CD4-positive, alpha-beta memory T cell (primary cell): ENCODE measurements around the gene CD7. TPM values are rescaled to one million over a fixed set of nuclear protein-coding genes. Genes with fewer than 3 reads are reported as not detected.
"Not testable (repeated sequence)": the region's sequence is repeated elsewhere in the genome, so short reads cannot be mapped to it uniquely, and the experiment has no call there.

Experiments
- CTCF ChIA-PET: fragments of 350-600 bp; sonication (Branson Sonifier 250); formaldehyde crosslinking; loops from one replicate; lab custom pipeline; 2021; ENCODE audit warnings: inconsistent platforms; ENCODE audit not compliant: partially characterized antibody; lab: Charles Lee
- POLR2A ChIA-PET: fragments of 350-600 bp; sonication (Branson Sonifier 250); formaldehyde crosslinking; loops from one replicate; lab custom pipeline; 2021; ENCODE audit not compliant: partially characterized antibody; lab: Charles Lee
- DNase-seq, 5 donors: peaks; one replicate each; pipeline versions ENCODE4 v3.0.0 to v3.0.0-alpha.2; 2020 to 2022; ENCODE audit warnings: mixed read lengths in 1 of 5
- H3K27ac ChIP-seq: one replicate; pipeline ENCODE4 v1.7.0; 2013; ENCODE audit warnings: low read depth, low read length
- H3K27me3 ChIP-seq: 2 replicates; pipeline ENCODE4 v1.7.0; 2013; ENCODE audit warnings: mild to moderate bottlenecking, low read length, moderate library complexity; ENCODE audit not compliant: insufficient read depth
- H3K36me3 ChIP-seq: 2 replicates; pipeline ENCODE4 v1.7.0; 2013; ENCODE audit warnings: mild to moderate bottlenecking, low read length, moderate library complexity; ENCODE audit not compliant: insufficient read depth
- H3K4me1 ChIP-seq: 2 replicates; pipeline ENCODE4 v1.7.0; 2013; ENCODE audit warnings: mild to moderate bottlenecking, low read length, moderate library complexity; ENCODE audit not compliant: insufficient read depth
- H3K4me3 ChIP-seq, 2 donors: one replicate each; pipeline ENCODE4 v1.7.0; 2013; ENCODE audit warnings: low read length in 2 of 2, mild to moderate bottlenecking in 1 of 2
- H3K9me3 ChIP-seq, 2 donors: one replicate each; pipeline ENCODE4 v1.7.0; 2013; ENCODE audit warnings: low read length in 2 of 2, control low read depth in 1 of 2; ENCODE audit not compliant: control insufficient read depth in 1 of 2
- H3K27ac Mint-ChIP-seq, 7 donors: one replicate each; pipeline ENCODE4 v1.8.0; 2020 to 2021; ENCODE audit warnings: mixed read lengths in 7 of 7, mild to moderate bottlenecking in 6 of 7, inconsistent platforms in 3 of 7, moderate library complexity in 3 of 7
- H3K27me3 Mint-ChIP-seq, 2 donors: one replicate each; pipeline ENCODE4 v1.8.0; 2020 to 2021; ENCODE audit warnings: mixed read lengths in 2 of 2
- H3K36me3 Mint-ChIP-seq, 2 donors: one replicate each; pipeline ENCODE4 v1.8.0; 2020 to 2021; ENCODE audit warnings: mixed read lengths in 2 of 2, inconsistent platforms in 1 of 2, mild to moderate bottlenecking in 1 of 2
- H3K4me1 Mint-ChIP-seq, 4 donors: one replicate each; pipeline ENCODE4 v1.8.0; 2020 to 2021; ENCODE audit warnings: mixed read lengths in 4 of 4, mild to moderate bottlenecking in 1 of 4
- H3K4me3 Mint-ChIP-seq, 8 donors: one replicate each; pipeline ENCODE4 v1.8.0; 2020 to 2021; ENCODE audit warnings: mixed read lengths in 8 of 8, mild to moderate bottlenecking in 7 of 8, moderate library complexity in 6 of 8, inconsistent platforms in 3 of 8
- H3K9me3 Mint-ChIP-seq, 8 donors: one replicate each; pipeline ENCODE4 v1.8.0; 2020 to 2021; ENCODE audit warnings: mixed read lengths in 8 of 8, mild to moderate bottlenecking in 5 of 8, inconsistent platforms in 3 of 8, moderate library complexity in 1 of 8
- intact Hi-C: fragments of 100-400 bp; cut with micrococcal nuclease; formaldehyde crosslinking; loops from one replicate; pipeline ENCODE4 v1.15.1; 2023
- polyA plus RNA-seq, 2 donors: library from polyadenylated mRNA; unstranded; fragments of 300-500 nt; fragmentation: Illumina TruSeq; gene quantifications; one replicate each; pipeline ENCODE4 v1.2.3, GENCODE V29; 2021
- total RNA-seq, 2 experiments: library from RNA; stranded (reverse); gene quantifications; one replicate each; pipeline ENCODE4 v1.2.3, GENCODE V29; 2021

The CD7 gene
- total RNA-seq (10 to 100 TPM; 40.9 to 41.0 TPM), polyA plus RNA-seq (10 to 100 TPM; 53.1 to 82.6 TPM)

- DNase-seq = peak; percentile 63 to 78 (median 66)
- H3K36me3 ChIP-seq = no peaks in the 10 kb centered on the region
- POLR2A ChIA-PET = interaction anchor here (0.7 to 7.0 kb wide), 14 partner anchors 11 to 295 kb away, joined by 3 to 172 read pairs (median 5); partner anchors contain the start of genes CCDC57, CENPX, CSNK1D and LRRC45
- Mint-ChIP-seq H3K9me3 (peaks cover 0 to 2% (median 0%) of the 10 kb centered on the region in 8 donors), H3K4me1 (peaks cover 10 to 37% (median 20%) of the 10 kb centered on the region in 4 donors), H3K27ac (peak within 1 kb of the TSS in 6 of 7 donors; percentile 69 to 94 (median 91)), H3K27me3 (peaks cover 0 to 2% of the 10 kb centered on the region in 2 donors), H3K4me3 (peak within 1 kb of the TSS in 7 of 8 donors; percentile 89 to 94 (median 93)), H3K36me3 (peaks cover 0 to 9% of the 10 kb centered on the region in 2 donors)
- H3K27me3 ChIP-seq = no peaks in the 10 kb centered on the region
- peak within 1 kb of the TSS; percentile 65 for H3K27ac ChIP-seq
- H3K4me1 ChIP-seq = peaks cover 42% of the 10 kb centered on the region
- no peaks in the 10 kb centered on the region for H3K9me3 ChIP-seq
- CTCF ChIA-PET = interaction anchor here (0.8 to 2.9 kb wide), 8 partner anchors 17 to 114 kb away, joined by 3 to 72 read pairs (median 4); no protein-coding TSS in a partner anchor
- intact Hi-C loops = no loop called here
- peak within 1 kb of the TSS; percentile 51 to 88 for H3K4me3 ChIP-seq
Measured at GRCh38 chr17:82317394-82318168, at the start of gene CD7. CD7 (minus strand) TSS chr17:82317608; CDS start chr17:82317495, 113 bp downstream.

GRCh38 chr17:82366749-82367148 is 49.3 kb upstream of the CD7 start:
- no peak for DNase-seq
- Mint-ChIP-seq H3K4me3 (no peak overlapping the region), H3K4me1 (peaks cover 2 to 11% (median 7%) of the 10 kb centered on the region in 4 donors), H3K27me3 (peaks cover 9 to 19% of the 10 kb centered on the region in 2 donors), H3K27ac (no peak overlapping the region), H3K36me3 (no peaks in the 10 kb centered on the region), H3K9me3 (no peaks in the 10 kb centered on the region)
- Histone ChIP-seq H3K27me3 (peaks cover 6% of the 10 kb centered on the region), H3K36me3 (no peaks in the 10 kb centered on the region), H3K4me3 (no peak overlapping the region), H3K27ac (no peak overlapping the region), H3K4me1 (peaks cover 14% of the 10 kb centered on the region), H3K9me3 (no peaks in the 10 kb centered on the region)
- ChIA-PET CTCF (no interaction called here), POLR2A (no interaction called here)
- intact Hi-C loops = no loop called here

GRCh38 chr17:82365606-82366295 is 48.3 kb upstream of the CD7 start:
- Mint-ChIP-seq H3K4me3 (no peak overlapping the region), H3K36me3 (no peaks in the 10 kb centered on the region), H3K4me1 (peaks cover 0 to 6% (median 2%) of the 10 kb centered on the region in 4 donors), H3K27ac (no peak overlapping the region), H3K27me3 (peaks cover 4 to 15% of the 10 kb centered on the region in 2 donors), H3K9me3 (no peaks in the 10 kb centered on the region)
- intact Hi-C loops = no loop called here
- H3K27me3 ChIP-seq = peaks cover 5% of the 10 kb centered on the region
- CTCF ChIA-PET = interaction anchor here (0.6 kb wide), 1 partner anchor 128 kb away, joined by 4 read pairs; no protein-coding TSS in a partner anchor
- H3K4me3 ChIP-seq = no peak overlapping the region
- H3K9me3 ChIP-seq = no peaks in the 10 kb centered on the region
- peaks cover 5% of the 10 kb centered on the region for H3K4me1 ChIP-seq
- POLR2A ChIA-PET = no interaction called here
- H3K27ac ChIP-seq = no peak overlapping the region
- H3K36me3 ChIP-seq = no peaks in the 10 kb centered on the region
- no peak for DNase-seq

DNA sequence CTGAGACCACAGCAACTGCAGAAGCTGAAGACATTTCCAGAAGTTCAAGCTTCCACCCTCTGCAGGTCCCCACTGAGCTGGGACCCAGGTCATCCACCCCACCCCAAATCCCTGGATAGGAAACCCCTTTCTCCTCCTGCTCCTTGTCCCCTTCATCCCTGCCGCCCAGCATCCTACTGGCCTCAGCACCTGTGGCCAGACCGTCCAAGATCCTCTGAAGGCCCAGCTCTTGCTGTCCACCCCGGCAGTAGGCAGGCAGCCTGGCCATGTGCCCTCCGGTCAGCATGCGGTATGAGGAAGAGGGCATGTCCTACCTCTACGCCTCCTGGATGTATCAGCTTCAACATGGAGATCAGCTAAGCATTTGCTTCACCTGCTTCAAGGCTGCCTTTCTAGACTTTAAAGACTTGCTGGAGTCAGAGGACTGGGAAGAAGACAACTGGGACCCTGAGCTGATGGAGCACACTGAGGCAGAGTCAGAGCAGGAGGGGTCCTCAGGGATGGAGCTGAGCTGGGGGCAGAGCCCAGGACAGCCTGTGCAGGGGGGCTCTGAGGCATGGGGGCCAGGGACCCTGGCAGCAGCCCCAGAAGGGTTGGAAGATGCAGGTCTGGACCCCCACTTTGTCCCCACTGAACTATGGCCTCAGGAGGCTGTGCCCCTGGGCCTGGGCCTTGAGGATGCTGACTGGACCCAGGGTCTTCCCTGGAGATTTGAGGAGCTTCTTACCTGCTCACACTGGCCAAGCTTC is 44.7 kb upstream of the CD7 start:
- Mint-ChIP-seq H3K4me1 (peaks cover 0 to 8% (median 7%) of the 10 kb centered on the region in 4 donors), H3K9me3 (no peaks in the 10 kb centered on the region), H3K4me3 (no peak overlapping the region), H3K36me3 (no peaks in the 10 kb centered on the region), H3K27me3 (peaks cover 6 to 8% of the 10 kb centered on the region in 2 donors), H3K27ac (peak overlapping the region in 2 of 7 donors; percentile 16 to 44)
- no peak overlapping the region for H3K27ac ChIP-seq
- no peaks in the 10 kb centered on the region for H3K36me3 ChIP-seq
- no peak for DNase-seq
- ChIA-PET POLR2A (no interaction called here), CTCF (interaction anchor here (1.2 kb wide), 1 partner anchor 11 kb away, joined by 3 read pairs; no protein-coding TSS in a partner anchor)
- H3K4me3 ChIP-seq = no peak overlapping the region
- no peaks in the 10 kb centered on the region for H3K9me3 ChIP-seq
- peaks cover 7% of the 10 kb centered on the region for H3K4me1 ChIP-seq
- intact Hi-C loops = no loop called here
- no peaks in the 10 kb centered on the region for H3K27me3 ChIP-seq

DNA sequence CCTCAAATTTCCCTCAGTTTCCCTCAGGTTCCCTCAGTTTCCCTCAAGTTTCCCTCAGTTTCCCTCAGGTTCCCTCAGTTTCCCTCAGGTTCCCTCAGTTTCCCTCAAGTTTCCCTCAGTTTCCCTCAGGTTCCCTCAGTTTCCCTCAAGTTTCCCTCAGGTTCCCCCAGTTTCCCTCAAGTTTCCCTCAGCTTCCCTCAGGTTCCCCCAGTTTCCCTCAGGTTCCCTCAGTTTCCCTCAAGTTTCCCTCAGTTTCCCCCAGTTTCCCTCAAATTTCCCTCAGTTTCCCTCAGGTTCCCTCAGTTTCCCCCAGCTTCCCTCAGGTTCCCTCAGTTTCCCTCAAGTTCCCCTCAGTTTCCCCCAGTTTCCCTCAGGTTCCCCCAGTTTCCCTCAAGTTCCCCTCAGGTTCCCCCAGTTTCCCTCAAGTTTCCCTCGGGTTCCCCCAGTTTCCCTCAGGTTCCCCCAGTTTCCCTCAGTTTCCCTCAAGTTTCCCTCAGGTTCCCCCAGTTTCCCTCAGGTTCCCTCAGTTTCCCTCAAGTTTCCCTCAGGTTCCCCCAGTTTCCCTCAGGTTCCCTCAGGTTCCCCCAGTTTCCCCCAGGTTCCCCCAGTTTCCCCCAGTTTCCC is 42.2 kb upstream of the CD7 start:
- H3K27ac Mint-ChIP-seq, DNase-seq, H3K36me3 Mint-ChIP-seq, POLR2A ChIA-PET, H3K36me3 ChIP-seq, H3K4me3 Mint-ChIP-seq, H3K4me3 ChIP-seq, H3K27me3 ChIP-seq, H3K4me1 Mint-ChIP-seq, H3K9me3 ChIP-seq, H3K9me3 Mint-ChIP-seq, H3K27ac ChIP-seq, CTCF ChIA-PET, H3K4me1 ChIP-seq: not testable (repeated sequence)
- intact Hi-C loops = loop anchor here (10.0 kb wide), 1 partner anchor 415 kb away; no protein-coding TSS in a partner anchor
- peaks cover 6 to 14% of the 10 kb centered on the region in 2 donors for H3K27me3 Mint-ChIP-seq

DNA sequence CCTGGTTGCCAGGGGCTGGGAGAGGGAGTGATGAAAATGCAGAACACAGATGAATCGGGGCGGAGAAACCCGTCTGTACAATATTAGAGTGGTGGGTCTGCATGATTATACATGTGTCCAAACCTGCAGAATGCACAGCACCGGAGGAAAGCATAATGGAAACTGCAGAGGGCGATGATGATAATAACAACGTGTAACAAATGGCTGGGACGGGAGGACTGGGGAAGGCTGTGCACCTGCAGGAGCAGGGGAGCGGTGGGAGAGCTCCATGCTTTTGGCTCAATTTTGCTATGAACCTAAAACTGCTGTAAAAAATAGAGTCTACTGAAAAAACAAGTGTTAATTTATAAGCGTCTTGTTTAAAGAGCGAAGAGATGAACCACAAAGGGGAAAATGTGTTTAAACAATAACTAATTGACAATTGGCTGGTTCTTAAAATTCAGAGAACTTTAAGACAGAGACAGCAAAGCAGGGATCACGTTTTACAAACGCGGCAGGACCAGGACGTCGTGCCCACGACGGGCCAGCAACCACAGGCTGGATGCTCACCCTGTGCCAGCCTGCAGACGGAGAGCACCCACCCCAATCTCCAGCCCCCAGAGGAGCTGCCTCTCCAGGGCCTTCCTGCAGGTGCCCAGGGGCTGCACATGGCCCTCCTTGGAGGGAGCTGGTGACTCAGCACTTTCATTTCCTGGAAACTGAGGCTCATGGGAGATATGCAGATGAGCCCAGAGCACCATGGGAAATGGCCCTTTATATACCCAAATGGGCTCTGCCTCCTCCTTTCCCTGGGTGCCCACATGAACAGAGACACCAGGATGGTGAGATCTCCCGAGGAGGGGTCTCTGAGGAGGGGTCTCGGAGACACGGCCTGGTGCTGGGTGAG is 41.3 kb upstream of the CD7 start, which contains the start of gene TEX19:
TSS of gene TEX19 (plus strand) at position 783 of the 886 bp plus-strand sequence. CDS start 2,904 bp downstream, outside the sequence.
- H3K4me1 Mint-ChIP-seq = peaks cover 0 to 8% (median 7%) of the 10 kb centered on the region in 4 donors
- peak within 1 kb of the TSS in 3 of 7 donors; percentile 25 to 65 (median 62) for H3K27ac Mint-ChIP-seq
- no peaks in the 10 kb centered on the region for H3K9me3 Mint-ChIP-seq
- Histone ChIP-seq H3K9me3 (no peaks in the 10 kb centered on the region), H3K4me1 (peaks cover 7% of the 10 kb centered on the region), H3K4me3 (no peak within 1 kb of the TSS), H3K27me3 (no peaks in the 10 kb centered on the region), H3K27ac (no peak within 1 kb of the TSS), H3K36me3 (no peaks in the 10 kb centered on the region)
- CTCF ChIA-PET = interaction anchor here (0.6 to 1.9 kb wide), 2 partner anchors 55 to 370 kb away, joined by 3 to 5 read pairs; no protein-coding TSS in a partner anchor
- POLR2A ChIA-PET = no interaction called here
- no peak for DNase-seq
- H3K36me3 Mint-ChIP-seq = no peaks in the 10 kb centered on the region
- intact Hi-C loops = loop anchor here (10.0 kb wide), 1 partner anchor 416 kb away; no protein-coding TSS in a partner anchor
- H3K27me3 Mint-ChIP-seq = peaks cover 6 to 14% of the 10 kb centered on the region in 2 donors
- H3K4me3 Mint-ChIP-seq = peak within 1 kb of the TSS in 4 of 8 donors; percentile 3 to 60 (median 48)
